Neural progenitor cell (in vitro differentiated cells): Measurements from ENCODE around the gene LRFN4. TPM values are rescaled to one million over a fixed set of nuclear protein-coding genes. Genes with fewer than 3 reads are reported as not detected.
A peak's percentile ranks its signal among the peaks of the same experiment; 100 is the strongest.

ENCODE experiments used
- DNase-seq: peaks from one replicate; pipeline ENCODE4 v3.0.0-alpha.2; 2016; ENCODE audit warnings: low spot score
- H2AFZ ChIP-seq: fragments of 200-600 bp; sonication (generic); replicated peaks from 2 replicates; pipeline ENCODE4 v1.6.1; 2016; ENCODE audit warnings: antibody characterized with exemption
- H3F3A ChIP-seq: fragments of 200-600 bp; sonication (generic); 2 replicates; pipeline ENCODE4 v1.6.1; 2016; ENCODE audit warnings: antibody characterized with exemption, low read depth
- H3K27ac ChIP-seq: fragments of 200-600 bp; sonication (generic); 2 replicates; pipeline ENCODE4 v1.5.1; 2016; ENCODE audit warnings: mild to moderate bottlenecking
- H3K27me3 ChIP-seq: fragments of 200-600 bp; sonication (generic); 2 replicates; pipeline ENCODE4 v1.6.1; 2016; ENCODE audit warnings: mild to moderate bottlenecking, moderate library complexity
- H3K36me3 ChIP-seq: fragments of 200-600 bp; sonication (generic); 2 replicates; pipeline ENCODE4 v1.5.1; 2016
- H3K4me1 ChIP-seq: fragments of 200-600 bp; sonication (generic); 2 replicates; pipeline ENCODE4 v1.6.1; 2016; ENCODE audit warnings: mixed run types
- H3K4me2 ChIP-seq: fragments of 200-600 bp; sonication (generic); 2 replicates; pipeline ENCODE4 v1.6.1; 2016
- H3K4me3 ChIP-seq: fragments of 200-600 bp; sonication (generic); 2 replicates; pipeline ENCODE4 v1.5.1; 2016
- H3K79me2 ChIP-seq: fragments of 200-600 bp; sonication (generic); 2 replicates; pipeline ENCODE4 v1.6.1; 2016; ENCODE audit warnings: low read depth
- H3K9ac ChIP-seq: fragments of 200-600 bp; sonication (generic); 2 replicates; pipeline ENCODE4 v1.6.1; 2016
- H3K9me3 ChIP-seq: fragments of 200-600 bp; sonication (generic); 2 replicates; pipeline ENCODE4 v1.5.1; 2016; ENCODE audit warnings: low read depth
- H4K20me1 ChIP-seq: fragments of 200-600 bp; sonication (generic); 2 replicates; pipeline ENCODE4 v1.6.1; 2016; ENCODE audit warnings: low read depth
- H3K27ac Mint-ChIP-seq: 3 replicates; pipeline ENCODE4 v1.8.0; 2021; ENCODE audit warnings: mixed read lengths
- H3K27me3 Mint-ChIP-seq: 2 replicates; pipeline ENCODE4 v1.8.0; 2022; ENCODE audit warnings: low read depth, mild to moderate bottlenecking, inconsistent platforms, moderate library complexity, mixed read lengths; ENCODE audit not compliant: insufficient read depth
- H3K36me3 Mint-ChIP-seq: 3 replicates; pipeline ENCODE4 v1.8.0; 2021; ENCODE audit warnings: mixed read lengths
- H3K4me1 Mint-ChIP-seq: 3 replicates; pipeline ENCODE4 v1.8.0; 2021; ENCODE audit warnings: mixed read lengths
- H3K4me3 Mint-ChIP-seq: 3 replicates; pipeline ENCODE4 v1.8.0; 2021; ENCODE audit warnings: mild to moderate bottlenecking, moderate library complexity, mixed read lengths
- H3K9me3 Mint-ChIP-seq: 3 replicates; pipeline ENCODE4 v1.8.0; 2020; ENCODE audit warnings: mixed read lengths
- EZH2 ChIP-seq: fragments of 200-600 bp; sonication (generic); IDR thresholded peaks from 2 replicates; pipeline ENCODE4 v1.6.1; 2017; ENCODE audit warnings: antibody characterized with exemption, mild to moderate bottlenecking, moderate library complexity
- EZH2phosphoT487 ChIP-seq: fragments of 200-600 bp; sonication (generic); IDR thresholded peaks from 2 replicates; pipeline ENCODE4 v1.6.1; 2017; ENCODE audit warnings: antibody characterized with exemption
- total RNA-seq: library from RNA; depleted of rRNA; stranded (reverse); fragments of >200 nt; gene quantifications from 2 replicates; pipeline ENCODE4 v1.2.3, GENCODE V29; 2015; ENCODE audit warnings: low replicate concordance
- TF ChIP-seq, protein P1 (sequence below): fragments of 200-600 bp; sonication (generic); IDR thresholded peaks from 2 replicates; pipeline ENCODE4 v1.5.1; 2017; ENCODE audit warnings: antibody characterized with exemption, mild to moderate bottlenecking

LRFN4 gene
- total RNA-seq, 1 donor from 2014 or later = 6.7 TPM

DNA sequence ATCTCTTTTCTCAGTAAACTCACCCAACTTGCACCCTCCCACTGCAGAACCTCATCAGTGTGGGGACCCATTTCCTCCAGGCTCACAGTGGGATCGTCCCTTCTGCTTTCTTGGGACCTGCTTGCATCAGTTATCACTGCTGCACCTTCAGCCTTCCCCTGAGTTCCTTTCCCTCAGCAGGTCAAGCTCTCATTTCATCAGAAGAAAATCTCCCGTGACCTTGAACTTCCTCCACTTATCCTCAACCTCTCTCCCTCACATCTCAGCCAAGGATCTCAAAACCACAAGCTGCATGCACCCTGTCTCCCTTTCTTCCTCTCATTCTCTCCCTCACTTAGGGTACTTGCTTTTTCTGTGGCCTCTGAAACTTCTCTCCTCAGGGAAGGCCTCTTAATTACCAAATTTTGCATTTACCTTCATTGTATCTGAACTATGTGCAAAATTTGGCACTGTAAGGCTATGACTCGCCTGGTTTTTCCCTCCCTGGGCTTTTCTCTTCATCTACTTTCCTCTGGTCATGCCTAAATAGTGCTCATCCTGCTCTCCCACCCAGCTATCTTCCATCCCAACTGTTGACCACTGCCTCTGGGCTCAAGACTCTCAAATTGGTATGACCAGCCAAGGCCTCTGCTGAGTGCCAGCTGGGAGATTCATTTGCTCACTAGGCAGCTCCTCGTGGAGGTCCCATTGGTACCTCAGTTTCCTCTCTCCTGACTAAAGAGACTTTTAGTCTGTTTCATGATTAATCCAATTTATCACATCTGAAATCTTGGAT is 16.4 kb upstream of the LRFN4 start:
- H3K27ac Mint-ChIP-seq = no peak overlapping the region
- no peak overlapping the region for H3K4me2 ChIP-seq
- no peak overlapping the region for H3K9ac ChIP-seq
- H3K4me1 ChIP-seq = peaks cover 6% of the 10 kb centered on the region
- peaks cover 36% of the 10 kb centered on the region for H3K79me2 ChIP-seq
- H4K20me1 ChIP-seq = peaks cover 32% of the 10 kb centered on the region
- H3K4me1 Mint-ChIP-seq = peaks cover 22% of the 10 kb centered on the region
- no peaks in the 10 kb centered on the region for H3K9me3 Mint-ChIP-seq
- H3F3A ChIP-seq = peaks cover 10% of the 10 kb centered on the region
- no peak overlapping the region for H3K4me3 Mint-ChIP-seq
- H3K27me3 Mint-ChIP-seq = peaks cover 1% of the 10 kb centered on the region
- no peaks in the 10 kb centered on the region for H3K36me3 ChIP-seq
- H3K27me3 ChIP-seq = no peaks in the 10 kb centered on the region
- H3K27ac ChIP-seq = no peak overlapping the region
- TF ChIP-seq EZH2phosphoT487 (no peak), EZH2 (no peak)
- TF ChIP-seq, protein P1, sequence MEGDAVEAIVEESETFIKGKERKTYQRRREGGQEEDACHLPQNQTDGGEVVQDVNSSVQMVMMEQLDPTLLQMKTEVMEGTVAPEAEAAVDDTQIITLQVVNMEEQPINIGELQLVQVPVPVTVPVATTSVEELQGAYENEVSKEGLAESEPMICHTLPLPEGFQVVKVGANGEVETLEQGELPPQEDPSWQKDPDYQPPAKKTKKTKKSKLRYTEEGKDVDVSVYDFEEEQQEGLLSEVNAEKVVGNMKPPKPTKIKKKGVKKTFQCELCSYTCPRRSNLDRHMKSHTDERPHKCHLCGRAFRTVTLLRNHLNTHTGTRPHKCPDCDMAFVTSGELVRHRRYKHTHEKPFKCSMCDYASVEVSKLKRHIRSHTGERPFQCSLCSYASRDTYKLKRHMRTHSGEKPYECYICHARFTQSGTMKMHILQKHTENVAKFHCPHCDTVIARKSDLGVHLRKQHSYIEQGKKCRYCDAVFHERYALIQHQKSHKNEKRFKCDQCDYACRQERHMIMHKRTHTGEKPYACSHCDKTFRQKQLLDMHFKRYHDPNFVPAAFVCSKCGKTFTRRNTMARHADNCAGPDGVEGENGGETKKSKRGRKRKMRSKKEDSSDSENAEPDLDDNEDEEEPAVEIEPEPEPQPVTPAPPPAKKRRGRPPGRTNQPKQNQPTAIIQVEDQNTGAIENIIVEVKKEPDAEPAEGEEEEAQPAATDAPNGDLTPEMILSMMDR = no peak
- no peak overlapping the region for H3K4me3 ChIP-seq
- H3K9me3 ChIP-seq = no peaks in the 10 kb centered on the region
- H3K36me3 Mint-ChIP-seq = peaks cover 12% of the 10 kb centered on the region
- H2AFZ ChIP-seq = no peak overlapping the region
- DNase-seq = no peak

DNA sequence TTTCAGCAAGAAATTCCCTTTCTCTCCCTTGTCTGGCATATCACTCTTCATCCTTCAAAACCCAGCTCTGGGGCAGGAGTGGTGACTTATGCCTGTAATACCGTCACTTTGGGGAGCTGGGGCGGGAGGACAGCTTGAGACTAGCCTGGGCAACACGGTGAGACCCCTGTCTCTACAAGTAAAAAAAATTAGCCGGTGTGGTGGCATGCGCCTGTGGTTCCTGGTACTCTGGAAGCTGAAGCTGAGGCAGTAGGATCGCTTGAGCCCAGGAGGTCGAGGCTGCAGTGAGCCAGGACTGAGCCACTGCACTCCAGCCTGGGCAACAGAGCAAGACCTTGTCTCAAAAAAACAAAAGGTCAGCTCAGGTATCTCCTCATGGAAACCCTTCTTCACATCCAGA is 15.0 kb upstream of the LRFN4 start:
- peaks cover 22% of the 10 kb centered on the region for H3K4me1 Mint-ChIP-seq
- Histone ChIP-seq H3K36me3 (no peaks in the 10 kb centered on the region), H3K4me1 (peaks cover 6% of the 10 kb centered on the region), H4K20me1 (peaks cover 39% of the 10 kb centered on the region), H2AFZ (no peak overlapping the region), H3K79me2 (peaks cover 36% of the 10 kb centered on the region), H3K27ac (no peak overlapping the region), H3K9me3 (no peaks in the 10 kb centered on the region), H3F3A (peaks cover 10% of the 10 kb centered on the region), H3K4me2 (peak overlapping the region; percentile 83), H3K27me3 (no peaks in the 10 kb centered on the region), H3K9ac (peak overlapping the region; percentile 84), H3K4me3 (peak overlapping the region; percentile 96)
- no peak overlapping the region for H3K27ac Mint-ChIP-seq
- TF ChIP-seq, protein P1 = no peak
- TF ChIP-seq EZH2 (no peak), EZH2phosphoT487 (no peak)
- H3K27me3 Mint-ChIP-seq = peaks cover 5% of the 10 kb centered on the region
- peak overlapping the region; percentile 87 for H3K4me3 Mint-ChIP-seq
- no peak for DNase-seq
- no peaks in the 10 kb centered on the region for H3K9me3 Mint-ChIP-seq
- H3K36me3 Mint-ChIP-seq = peaks cover 14% of the 10 kb centered on the region

DNA sequence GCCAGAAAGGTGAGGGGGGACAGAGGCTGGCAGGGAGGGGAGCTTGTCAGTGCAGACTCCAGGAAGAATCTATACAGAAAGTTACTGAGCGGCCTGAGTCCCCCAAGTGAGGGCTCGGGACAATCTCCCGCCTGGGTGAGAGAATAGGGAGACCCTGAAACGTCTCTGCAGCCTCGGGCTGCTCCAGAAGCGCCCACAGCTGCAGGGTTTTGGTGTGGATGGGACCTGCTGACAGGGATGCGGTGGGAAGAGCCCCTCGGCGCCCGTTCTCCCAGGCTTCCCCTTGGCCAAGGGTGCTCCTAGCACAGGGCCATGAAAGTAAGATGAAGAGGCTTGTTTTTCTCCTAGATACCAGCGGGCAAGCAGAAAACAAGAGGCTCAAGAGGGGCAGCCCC is 14.4 kb upstream of the LRFN4 start:
- Mint-ChIP-seq H3K27ac (peak overlapping the region; percentile 52), H3K9me3 (no peaks in the 10 kb centered on the region), H3K27me3 (peaks cover 5% of the 10 kb centered on the region), H3K4me3 (peak overlapping the region; percentile 87), H3K36me3 (peaks cover 14% of the 10 kb centered on the region), H3K4me1 (peaks cover 22% of the 10 kb centered on the region)
- TF ChIP-seq, protein P1 = no peak
- TF ChIP-seq EZH2phosphoT487 (no peak), EZH2 (no peak)
- Histone ChIP-seq H2AFZ (no peak overlapping the region), H3K27ac (peak overlapping the region; percentile 77), H3K36me3 (no peaks in the 10 kb centered on the region), H3K27me3 (no peaks in the 10 kb centered on the region), H3F3A (peaks cover 10% of the 10 kb centered on the region), H3K9me3 (no peaks in the 10 kb centered on the region), H3K4me3 (peak overlapping the region; percentile 96), H3K4me1 (peaks cover 6% of the 10 kb centered on the region), H3K9ac (peak overlapping the region; percentile 84), H3K79me2 (peaks cover 36% of the 10 kb centered on the region), H3K4me2 (peak overlapping the region; percentile 83), H4K20me1 (peaks cover 39% of the 10 kb centered on the region)
- DNase-seq = no peak
